A549 (cell line): ENCODE results near the gene IRF8. TPM values are rescaled to one million over a fixed set of nuclear protein-coding genes. Genes with fewer than 3 reads are reported as not detected.

Experiments
- ATAC-seq, 2 experiments: fragments of 200-7000 bp in 1 of 2; fragments of >200 bp in 1 of 2; cut with Nextera tagmentation in 1 of 2; cut with Tn5 transposase in 1 of 2; 3 replicates each; pipeline versions ENCODE4 v1.8.0 to v1.9.1; 2018 to 2020; ENCODE audit warnings: mild to moderate bottlenecking in 1 of 2, moderate library complexity in 1 of 2
- CTCF ChIA-PET: fragments of 300-600 bp; sonication (Branson Sonifier 250); formaldehyde crosslinking; extraction: SDS; loops from one replicate; lab custom pipeline; 2021; ENCODE audit warnings: antibody characterized with exemption, inconsistent platforms; lab: Yijun Ruan, JAX
- POLR2A ChIA-PET: fragments of 350-600 bp; formaldehyde crosslinking; extraction: SDS; loops from one replicate; lab custom pipeline; 2021; ENCODE audit warnings: antibody characterized with exemption, inconsistent platforms; lab: Yijun Ruan, JAX
- DNase-seq, 2 experiments: peaks; one replicate each; pipeline versions ENCODE4 v3.0.0 to v3.0.0-alpha.2; 2011 to 2016; ENCODE audit warnings: low read depth in 1 of 2, low spot score in 1 of 2
- FAIRE-seq: peaks from 2 replicates; lab custom pipeline; 2011; peaks lifted over from hg19 to GRCh38; lab: Jason Lieb, UNC
- H3K27ac ChIP-seq, 2 experiments: fragments of >200 bp; sonication (Bioruptor Twin); formaldehyde crosslinking; 3 replicates each; pipeline ENCODE4 v1.5.1; 2016 to 2017
- H3K4me1 ChIP-seq: fragments of >200 bp; sonication (Bioruptor Twin); formaldehyde crosslinking; 3 replicates; pipeline ENCODE4 v1.6.1; 2016
- H3K4me2 ChIP-seq: fragments of >200 bp; sonication (Bioruptor Twin); formaldehyde crosslinking; 3 replicates; pipeline ENCODE4 v1.6.1; 2016
- H3K4me3 ChIP-seq: fragments of >200 bp; sonication (Bioruptor Twin); formaldehyde crosslinking; 3 replicates; pipeline ENCODE4 v1.5.1; 2016
- H3K9me3 ChIP-seq: fragments of >200 bp; sonication (Bioruptor Twin); formaldehyde crosslinking; 3 replicates; pipeline ENCODE4 v1.6.1; 2016
- BHLHE40 ChIP-seq: IDR thresholded peaks from 2 replicates; pipeline ENCODE4 v1.6.1; 2012; ENCODE audit warnings: low read depth, low read length, inconsistent platforms
- CBX8 ChIP-seq: fragments of 200-600 bp; sonication (generic); IDR thresholded peaks from 2 replicates; pipeline ENCODE4 v1.6.1; 2016
- CHD2 ChIP-seq: fragments of 150-350 bp; IDR thresholded peaks from 2 replicates; pipeline ENCODE4 v1.6.1; 2014; ENCODE audit warnings: low read length; ENCODE audit not compliant: partially characterized antibody
- EHMT2 ChIP-seq: fragments of 200-600 bp; sonication (generic); IDR thresholded peaks from 2 replicates; pipeline ENCODE4 v1.6.1; 2016; ENCODE audit warnings: antibody characterized with exemption, low read depth, mild to moderate bottlenecking, moderate library complexity
- EP300 ChIP-seq, 2 experiments: fragments of >200 bp; sonication (Bioruptor Twin); formaldehyde crosslinking; IDR thresholded peaks; 2 replicates in 1 of 2; 3 replicates in 1 of 2; pipeline ENCODE4 v1.6.1; 2016 to 2017
- ESRRA ChIP-seq: fragments of 150-350 bp; IDR thresholded peaks from 2 replicates; pipeline ENCODE4 v1.6.1; 2014; ENCODE audit warnings: mild to moderate bottlenecking, low read length, borderline replicate concordance
- FOSL2 ChIP-seq, 2 experiments: fragments of 450-650 bp in 1 of 2; fragments of >200 bp in 1 of 2; sonication (Bioruptor Twin) in 1 of 2; formaldehyde crosslinking; IDR thresholded peaks; 2 replicates each; pipeline versions ENCODE4 v1.5.0 to v1.6.1; 2016 to 2020; ENCODE audit warnings: mild to moderate bottlenecking in 1 of 2, moderate library complexity in 1 of 2
- HOXA7 ChIP-seq: fragments of 250-450 bp; sonication (Bioruptor Pico); IDR thresholded peaks from 2 replicates; pipeline ENCODE4 v1.5.0; 2020; ENCODE audit warnings: mild to moderate bottlenecking, moderate library complexity
- HOXB5 ChIP-seq: fragments of 250-450 bp; sonication (Bioruptor Pico); IDR thresholded peaks from 2 replicates; pipeline ENCODE4 v1.5.0; 2020; ENCODE audit warnings: mild to moderate bottlenecking, moderate library complexity
- KDM1A ChIP-seq: fragments of 200-600 bp; sonication (generic); IDR thresholded peaks from 2 replicates; pipeline ENCODE4 v1.6.1; 2016; ENCODE audit warnings: low read depth, mild to moderate bottlenecking
- MAFK ChIP-seq: fragments of 450-650 bp; IDR thresholded peaks from 2 replicates; pipeline ENCODE4 v1.6.1; 2014; ENCODE audit not compliant: partially characterized antibody
- MAZ ChIP-seq: fragments of 150-350 bp; IDR thresholded peaks from 2 replicates; pipeline ENCODE4 v1.6.1; 2014; ENCODE audit warnings: antibody characterized with exemption, low read depth, low read length, borderline replicate concordance
- NFE2L2 ChIP-seq: fragments of 150-350 bp; conservative IDR thresholded peaks from 2 replicates; pipeline ENCODE4 v1.6.1; 2014; ENCODE audit warnings: low read length
- NR3C1 ChIP-seq: fragments of >200 bp; sonication (Bioruptor Twin); formaldehyde crosslinking; IDR thresholded peaks from 3 replicates; pipeline ENCODE4 v1.6.1; 2017
- RFX5 ChIP-seq: fragments of 450-650 bp; IDR thresholded peaks from 2 replicates; pipeline ENCODE4 v1.7.1; 2014; ENCODE audit warnings: antibody characterized with exemption, mild to moderate bottlenecking, moderate library complexity
- SREBF2 ChIP-seq: fragments of 450-650 bp; IDR thresholded peaks from 2 replicates; pipeline ENCODE4 v1.6.1; 2014; ENCODE audit warnings: mild to moderate bottlenecking, moderate library complexity
- ZFP36 ChIP-seq: fragments of 450-650 bp; IDR thresholded peaks from 2 replicates; pipeline ENCODE4 v1.6.1; 2014; ENCODE audit warnings: borderline replicate concordance; ENCODE audit not compliant: partially characterized antibody
- WGBS: methylation state at CpG from one replicate; pipeline ENCODE4 v1.1.6; 2017; ENCODE audit errors: missing lambda C conversion rate; 5-methylcytosine and 5-hydroxymethylcytosine counted together
- polyA plus RNA-seq, 4 experiments: library from polyadenylated mRNA; depleted of rRNA in 3 of 4; stranded (reverse); fragments of >200 nt; fragmentation: RNase III in 1 of 4; extraction: RNeasy Plus Mini Kit Qiagen cat#74134 plus additional on column Dnase treatment in 1 of 4; gene quantifications; 2 replicates in 3 of 4; 3 replicates in 1 of 4; pipeline ENCODE4 v1.2.3, GENCODE V29; 2011 to 2017
- TF ChIP-seq, protein P1 (sequence below): fragments of >200 bp; sonication (Bioruptor Twin); formaldehyde crosslinking; IDR thresholded peaks from 2 replicates; pipeline ENCODE4 v1.6.1; 2016
- TF ChIP-seq, protein P2 (sequence below): fragments of 450-650 bp; IDR thresholded peaks from 2 replicates; pipeline ENCODE4 v1.6.1; 2014; ENCODE audit warnings: antibody characterized with exemption
- TF ChIP-seq, protein P3 (sequence below): fragments of >200 bp; sonication (Bioruptor Twin); formaldehyde crosslinking; IDR thresholded peaks from 3 replicates; pipeline ENCODE4 v1.5.1; 2016
- TF ChIP-seq, protein P4 (sequence below): IDR thresholded peaks from 2 replicates; pipeline ENCODE4 v1.6.1; 2012
- TF ChIP-seq, protein P5 (sequence below): fragments of >200 bp; sonication (Bioruptor Twin); formaldehyde crosslinking; IDR thresholded peaks from 3 replicates; pipeline ENCODE4 v1.6.1; 2016

The IRF8 gene
- polyA plus RNA-seq, 2 of the 4 experiments (the other 2 are of a cell fraction) = 0.16 to 0.18 TPM

DNA sequence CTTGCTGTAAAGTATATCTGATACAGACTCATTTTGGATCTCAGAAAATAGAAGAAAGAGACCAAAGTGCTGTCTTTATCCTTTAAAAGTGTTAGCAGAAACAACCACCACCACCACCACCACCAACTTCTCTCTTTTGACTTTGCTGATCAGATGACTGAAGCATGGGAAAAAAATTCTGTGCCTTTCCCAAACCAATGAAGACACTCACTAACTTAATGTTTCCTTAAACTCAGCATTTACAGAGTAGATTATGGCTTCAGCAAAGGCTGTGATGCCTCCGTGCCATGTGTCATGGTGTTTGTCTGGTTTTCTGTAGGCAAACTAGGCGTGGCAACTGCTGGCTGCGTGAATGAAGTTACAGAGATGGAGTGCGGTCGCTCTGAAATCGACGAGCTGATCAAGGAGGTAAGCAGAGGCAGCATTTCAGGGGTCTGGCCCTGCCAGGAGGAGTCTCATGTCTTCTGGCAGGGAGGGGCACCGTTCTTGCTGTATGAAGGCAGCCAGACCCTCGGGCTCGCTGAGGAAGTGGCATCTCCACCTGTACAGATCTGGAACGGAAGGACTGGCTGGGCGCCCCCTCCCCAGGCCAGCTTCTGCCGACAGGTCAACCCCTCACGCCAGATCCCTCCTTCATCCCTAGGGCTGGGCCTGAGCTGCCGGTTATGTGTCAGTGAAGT is 12.4 kb downstream of the IRF8 start:
- FAIRE-seq (no peak), DNase-seq (no peak), ATAC-seq (no peak)
- H3K4me2 ChIP-seq = no peak overlapping the region
- ChIA-PET CTCF (interaction anchor here (0.9 to 2.5 kb wide), 4 partner anchors 75 to 92 kb away, joined by 3 to 8 read pairs (median 4); no protein-coding TSS in a partner anchor), POLR2A (no interaction called here)
- no peak for TF ChIP-seq EP300 (IDR thresholded peaks at IDR 0.05)
- no peak for TF ChIP-seq EHMT2
- no peak for TF ChIP-seq FOSL2 (IDR thresholded peaks at IDR 0.05)
- TF ChIP-seq FOSL2 (CRISPR knock-in tag; IDR thresholded peaks at IDR 0.05) = no peak
- no peaks in the 10 kb centered on the region for H3K9me3 ChIP-seq
- WGBS = 58% methylated on average over 14 of the region's 15 CpGs
- H3K4me1 ChIP-seq = no peaks in the 10 kb centered on the region
- H3K27ac ChIP-seq = no peak overlapping the region
- no peak overlapping the region for H3K4me3 ChIP-seq

DNA sequence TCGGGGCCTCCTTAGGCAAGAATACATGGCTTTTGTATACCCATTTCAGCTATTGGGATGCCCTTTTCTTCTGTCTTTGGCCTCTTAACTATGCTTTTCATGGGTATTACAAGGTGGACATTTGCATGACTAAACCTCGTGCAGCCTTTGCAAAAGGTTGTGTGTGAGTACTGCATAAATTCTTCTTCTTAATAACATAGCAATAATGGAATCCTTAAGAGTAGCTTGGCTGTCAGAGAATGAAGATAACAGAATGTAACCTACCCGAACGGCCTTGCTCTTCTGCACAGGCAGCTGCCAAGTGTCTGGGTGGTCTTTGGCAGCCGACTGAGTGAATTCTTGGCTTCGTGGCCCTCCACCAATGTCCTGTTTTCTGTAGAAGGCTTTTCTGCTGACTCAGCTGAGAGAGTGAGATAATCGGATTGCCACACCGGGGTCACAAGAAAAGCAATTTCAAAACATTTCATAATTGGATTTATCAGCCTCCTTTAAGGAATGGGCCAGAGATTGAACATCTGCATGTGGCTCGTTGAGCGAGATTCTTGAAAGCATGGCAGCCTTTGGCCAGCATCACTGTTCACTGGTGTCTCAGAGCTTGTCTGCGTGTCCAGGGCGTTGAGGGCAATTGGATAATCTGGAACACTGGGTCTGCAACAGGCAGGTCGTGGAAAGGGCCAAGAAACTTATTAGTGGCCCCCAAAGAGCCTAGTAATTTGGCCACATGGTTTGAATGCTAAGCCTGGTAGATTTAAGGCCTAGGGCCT is 13.4 kb downstream of the IRF8 start:
- no peak overlapping the region for H3K4me2 ChIP-seq
- no peak overlapping the region for H3K27ac ChIP-seq
- no peak for FAIRE-seq
- DNase-seq = no peak
- 61% methylated on average over 13 of the region's 13 CpGs for WGBS
- CTCF ChIA-PET = interaction anchor here (0.9 to 2.5 kb wide), 3 partner anchors 9 to 91 kb away, joined by 3 to 8 read pairs (median 4); no protein-coding TSS in a partner anchor
- TF ChIP-seq MAFK = peak; percentile 95
- TF ChIP-seq, protein P1, sequence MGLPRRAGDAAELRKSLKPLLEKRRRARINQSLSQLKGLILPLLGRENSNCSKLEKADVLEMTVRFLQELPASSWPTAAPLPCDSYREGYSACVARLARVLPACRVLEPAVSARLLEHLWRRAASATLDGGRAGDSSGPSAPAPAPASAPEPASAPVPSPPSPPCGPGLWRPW = no peak
- TF ChIP-seq, all 56 proteins: peak for 1
- Histone ChIP-seq H3K4me3 (no peak overlapping the region), H3K4me1 (no peaks in the 10 kb centered on the region), H3K9me3 (no peaks in the 10 kb centered on the region)
- ATAC-seq = no peak
- POLR2A ChIA-PET = no interaction called here

DNA sequence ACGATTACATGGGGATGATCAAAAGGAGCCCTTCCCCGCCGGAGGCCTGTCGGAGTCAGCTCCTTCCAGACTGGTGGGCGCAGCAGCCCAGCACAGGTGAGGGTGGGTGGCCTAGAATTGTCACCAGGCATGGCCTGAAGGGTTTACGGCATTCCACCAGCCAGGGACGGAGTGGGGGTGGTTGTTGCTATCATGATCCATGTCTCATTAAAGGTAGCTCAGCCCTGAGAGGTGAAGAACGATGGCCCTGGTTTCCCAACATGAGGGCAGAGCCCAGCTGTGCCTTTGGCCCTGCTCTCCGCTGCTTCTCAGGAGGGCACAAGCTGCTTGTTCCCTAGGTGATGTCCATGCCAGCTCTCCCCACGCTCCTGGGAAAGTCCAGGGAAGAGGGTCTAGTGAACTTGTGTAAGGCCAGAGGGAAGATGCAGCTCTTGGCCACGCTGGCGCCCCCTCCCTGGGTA is 14.2 kb downstream of the IRF8 start:
- no peak for DNase-seq
- no peak for ATAC-seq
- TF ChIP-seq BHLHE40 = no peak
- TF ChIP-seq SREBF2 = no peak
- TF ChIP-seq, protein P1 = no peak
- no peak for TF ChIP-seq MAZ
- no peak for TF ChIP-seq KDM1A
- TF ChIP-seq MAFK = no peak
- TF ChIP-seq, protein P2, sequence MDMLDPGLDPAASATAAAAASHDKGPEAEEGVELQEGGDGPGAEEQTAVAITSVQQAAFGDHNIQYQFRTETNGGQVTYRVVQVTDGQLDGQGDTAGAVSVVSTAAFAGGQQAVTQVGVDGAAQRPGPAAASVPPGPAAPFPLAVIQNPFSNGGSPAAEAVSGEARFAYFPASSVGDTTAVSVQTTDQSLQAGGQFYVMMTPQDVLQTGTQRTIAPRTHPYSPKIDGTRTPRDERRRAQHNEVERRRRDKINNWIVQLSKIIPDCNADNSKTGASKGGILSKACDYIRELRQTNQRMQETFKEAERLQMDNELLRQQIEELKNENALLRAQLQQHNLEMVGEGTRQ = no peak
- TF ChIP-seq ESRRA = no peak
- no peak for TF ChIP-seq ZFP36
- TF ChIP-seq, protein P3, sequence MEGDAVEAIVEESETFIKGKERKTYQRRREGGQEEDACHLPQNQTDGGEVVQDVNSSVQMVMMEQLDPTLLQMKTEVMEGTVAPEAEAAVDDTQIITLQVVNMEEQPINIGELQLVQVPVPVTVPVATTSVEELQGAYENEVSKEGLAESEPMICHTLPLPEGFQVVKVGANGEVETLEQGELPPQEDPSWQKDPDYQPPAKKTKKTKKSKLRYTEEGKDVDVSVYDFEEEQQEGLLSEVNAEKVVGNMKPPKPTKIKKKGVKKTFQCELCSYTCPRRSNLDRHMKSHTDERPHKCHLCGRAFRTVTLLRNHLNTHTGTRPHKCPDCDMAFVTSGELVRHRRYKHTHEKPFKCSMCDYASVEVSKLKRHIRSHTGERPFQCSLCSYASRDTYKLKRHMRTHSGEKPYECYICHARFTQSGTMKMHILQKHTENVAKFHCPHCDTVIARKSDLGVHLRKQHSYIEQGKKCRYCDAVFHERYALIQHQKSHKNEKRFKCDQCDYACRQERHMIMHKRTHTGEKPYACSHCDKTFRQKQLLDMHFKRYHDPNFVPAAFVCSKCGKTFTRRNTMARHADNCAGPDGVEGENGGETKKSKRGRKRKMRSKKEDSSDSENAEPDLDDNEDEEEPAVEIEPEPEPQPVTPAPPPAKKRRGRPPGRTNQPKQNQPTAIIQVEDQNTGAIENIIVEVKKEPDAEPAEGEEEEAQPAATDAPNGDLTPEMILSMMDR = no peak
- TF ChIP-seq CHD2 = no peak
- no peak for TF ChIP-seq HOXA7 (CRISPR knock-in tag)
- no peak for TF ChIP-seq NR3C1
- TF ChIP-seq NFE2L2 = no peak
- TF ChIP-seq RFX5 = no peak
- TF ChIP-seq HOXB5 (CRISPR knock-in tag) = no peak
- TF ChIP-seq, protein P4, sequence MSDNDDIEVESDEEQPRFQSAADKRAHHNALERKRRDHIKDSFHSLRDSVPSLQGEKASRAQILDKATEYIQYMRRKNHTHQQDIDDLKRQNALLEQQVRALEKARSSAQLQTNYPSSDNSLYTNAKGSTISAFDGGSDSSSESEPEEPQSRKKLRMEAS = no peak
- TF ChIP-seq CBX8 = no peak
- TF ChIP-seq, protein P5, sequence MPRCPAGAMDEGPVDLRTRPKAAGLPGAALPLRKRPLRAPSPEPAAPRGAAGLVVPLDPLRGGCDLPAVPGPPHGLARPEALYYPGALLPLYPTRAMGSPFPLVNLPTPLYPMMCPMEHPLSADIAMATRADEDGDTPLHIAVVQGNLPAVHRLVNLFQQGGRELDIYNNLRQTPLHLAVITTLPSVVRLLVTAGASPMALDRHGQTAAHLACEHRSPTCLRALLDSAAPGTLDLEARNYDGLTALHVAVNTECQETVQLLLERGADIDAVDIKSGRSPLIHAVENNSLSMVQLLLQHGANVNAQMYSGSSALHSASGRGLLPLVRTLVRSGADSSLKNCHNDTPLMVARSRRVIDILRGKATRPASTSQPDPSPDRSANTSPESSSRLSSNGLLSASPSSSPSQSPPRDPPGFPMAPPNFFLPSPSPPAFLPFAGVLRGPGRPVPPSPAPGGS = no peak
- no peak for TF ChIP-seq FOSL2 (IDR thresholded peaks at IDR 0.05)
- TF ChIP-seq FOSL2 (CRISPR knock-in tag; IDR thresholded peaks at IDR 0.05) = no peak
- TF ChIP-seq, all 56 proteins: peak for 0
- 73% methylated on average over 12 of the region's 12 CpGs for WGBS
- H3K4me2 ChIP-seq = no peak overlapping the region
- CTCF ChIA-PET = interaction anchor here (0.9 to 2.5 kb wide), 2 partner anchors 8 to 92 kb away, joined by 3 to 8 read pairs; no protein-coding TSS in a partner anchor
- FAIRE-seq = no peak
- H3K4me3 ChIP-seq = no peak overlapping the region
- H3K27ac ChIP-seq = no peak overlapping the region
- no peaks in the 10 kb centered on the region for H3K4me1 ChIP-seq
- no peaks in the 10 kb centered on the region for H3K9me3 ChIP-seq
- POLR2A ChIA-PET = no interaction called here
